HG02798 (cell line): ENCODE data around the gene FHL5.
"Not testable (repeated sequence)": the region's sequence is repeated elsewhere in the genome, so short reads cannot be mapped to it uniquely, and the experiment has no call there.

Experiments used
- ATAC-seq: cut with Tn5 transposase; IDR thresholded peaks from one replicate; pipeline ENCODE4 v1.9.1; 2021; ENCODE audit warnings: mild to moderate bottlenecking; ENCODE audit not compliant: unreplicated experiment, poor library complexity

The FHL5 gene, protein sequence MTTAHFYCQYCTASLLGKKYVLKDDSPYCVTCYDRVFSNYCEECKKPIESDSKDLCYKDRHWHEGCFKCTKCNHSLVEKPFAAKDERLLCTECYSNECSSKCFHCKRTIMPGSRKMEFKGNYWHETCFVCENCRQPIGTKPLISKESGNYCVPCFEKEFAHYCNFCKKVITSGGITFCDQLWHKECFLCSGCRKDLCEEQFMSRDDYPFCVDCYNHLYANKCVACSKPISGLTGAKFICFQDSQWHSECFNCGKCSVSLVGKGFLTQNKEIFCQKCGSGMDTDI

DNA sequence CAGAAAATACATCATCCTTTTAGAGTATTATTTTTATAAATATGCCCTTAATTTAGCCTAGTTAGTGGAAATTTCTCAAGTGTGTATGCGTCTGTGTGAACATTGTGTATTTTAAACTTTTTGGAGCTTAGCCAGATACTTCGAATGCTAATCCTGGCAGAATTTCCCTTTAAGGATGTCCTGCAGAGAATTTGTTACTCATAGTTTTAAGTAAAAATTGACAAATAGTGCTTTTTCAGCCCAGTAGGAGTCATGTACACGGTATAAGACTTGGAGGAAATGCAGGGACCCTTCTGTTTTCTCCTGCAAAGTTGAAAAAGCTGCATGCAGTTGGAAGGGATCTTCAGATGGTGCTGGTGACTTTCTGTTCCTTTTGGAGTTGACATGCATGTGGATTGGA is at the start of gene FHL5:
Gene FHL5, plus strand, starts transcription at position 243 of the 400 bp plus-strand sequence. CDS start 40,486 bp downstream, outside the sequence.
- ATAC-seq: no peak

GRCh38 chr6:96520171-96521115 is 42.5 kb upstream of the FHL5 start:
- no peak for ATAC-seq

- ATAC-seq: peak; percentile 19
Observed at GRCh38 chr6:96521306-96521643, 41.7 kb upstream of the FHL5 start.

- ATAC-seq: peak; percentile 98
Observed at GRCh38 chr6:96521644-96522464, 41.1 kb upstream of the FHL5 start, which contains the start of gene UFL1. Gene UFL1, plus strand, starts transcription at chr6:96521806. Its CDS starts 68 bp downstream, at chr6:96521874.

- ATAC-seq: peak; percentile 28
Observed at GRCh38 chr6:96522465-96523009, 40.4 kb upstream of the FHL5 start.

DNA sequence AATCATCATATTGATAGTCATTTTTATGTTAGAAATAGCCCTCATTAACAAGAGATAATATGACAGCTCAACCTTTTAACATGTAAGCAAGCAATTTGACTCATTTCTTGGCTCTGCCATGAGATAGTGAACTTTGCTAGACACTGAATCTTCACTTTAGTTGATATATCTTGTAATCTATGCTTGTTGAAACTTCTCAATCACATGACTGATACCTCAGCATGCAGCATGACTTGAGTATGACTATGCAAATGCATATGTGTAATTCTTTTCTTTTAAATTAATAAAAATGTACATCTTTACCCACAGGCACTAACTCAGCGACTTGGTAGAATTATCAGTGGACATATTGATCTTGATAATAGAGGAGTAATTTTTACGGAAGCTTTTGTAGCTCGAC is 34.7 kb upstream of the FHL5 start:
- ATAC-seq: no peak

DNA sequence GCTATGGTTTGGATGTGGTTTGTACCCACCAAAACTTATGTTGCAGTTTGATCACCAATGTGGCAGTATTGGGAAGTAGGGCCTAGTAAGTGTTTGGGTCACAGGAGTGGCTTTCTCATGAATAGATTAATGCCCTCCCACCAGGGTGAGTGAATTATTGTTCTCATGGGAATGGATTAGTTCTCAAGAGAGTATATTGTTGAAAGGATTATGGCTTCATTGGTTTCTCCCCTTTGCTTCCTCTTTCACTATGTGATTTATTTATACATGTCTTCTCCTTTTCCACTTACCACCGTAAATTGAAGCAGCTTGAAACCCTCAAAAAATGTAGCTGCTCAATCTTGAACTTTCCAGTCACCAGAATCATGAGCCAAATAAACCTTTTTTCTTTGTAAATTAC is 30.5 kb upstream of the FHL5 start:
- ATAC-seq: peak; percentile 30

GRCh38 chr6:96537726-96538125 is 25.2 kb upstream of the FHL5 start:
- ATAC-seq: no peak

DNA sequence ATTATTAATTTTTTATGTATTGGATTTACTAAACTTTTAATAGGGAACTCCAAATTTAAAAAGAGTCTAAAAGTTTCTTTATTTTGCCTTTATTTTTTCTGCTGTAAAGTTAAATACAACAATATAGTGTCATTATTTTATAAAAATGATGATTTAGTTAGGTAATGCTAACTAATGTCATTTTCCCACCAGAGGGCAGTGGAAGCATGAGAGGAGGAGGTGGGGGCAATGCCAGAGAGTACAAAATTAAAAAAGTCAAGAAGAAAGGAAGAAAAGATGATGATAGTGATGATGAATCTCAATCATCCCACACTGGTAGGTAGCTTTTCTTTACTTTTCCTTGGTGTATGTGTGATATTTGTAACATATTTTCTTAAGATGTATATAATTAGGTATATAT is 20.2 kb upstream of the FHL5 start:
- peak; percentile 41 for ATAC-seq

- ATAC-seq: no peak
Observed at GRCh38 chr6:96545882-96546281, 17.0 kb upstream of the FHL5 start.

GRCh38 chr6:96547654-96548053 is 15.3 kb upstream of the FHL5 start:
- no peak for ATAC-seq

- ATAC-seq: no peak
Observed at GRCh38 chr6:96554558-96554957, 8.4 kb upstream of the FHL5 start.

DNA sequence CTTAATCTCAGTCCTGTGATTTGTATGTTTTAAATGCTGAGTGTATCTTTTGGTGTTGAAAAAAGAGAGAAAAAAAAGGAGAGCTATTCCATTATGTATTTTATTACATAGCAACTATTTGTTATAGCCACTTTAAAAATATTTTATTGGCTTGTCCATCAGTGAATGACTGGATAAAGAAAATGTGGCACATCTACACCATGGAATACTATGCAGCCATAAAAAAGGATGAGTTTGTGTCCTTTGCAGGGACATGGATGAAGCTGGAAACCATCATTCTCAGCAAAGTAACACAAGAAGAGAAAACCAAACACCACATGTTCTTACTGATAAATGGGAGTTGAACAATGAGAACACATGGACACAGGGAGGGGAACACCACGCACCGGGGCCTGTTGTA is 3.2 kb upstream of the FHL5 start:
- ATAC-seq: not testable (repeated sequence)

DNA sequence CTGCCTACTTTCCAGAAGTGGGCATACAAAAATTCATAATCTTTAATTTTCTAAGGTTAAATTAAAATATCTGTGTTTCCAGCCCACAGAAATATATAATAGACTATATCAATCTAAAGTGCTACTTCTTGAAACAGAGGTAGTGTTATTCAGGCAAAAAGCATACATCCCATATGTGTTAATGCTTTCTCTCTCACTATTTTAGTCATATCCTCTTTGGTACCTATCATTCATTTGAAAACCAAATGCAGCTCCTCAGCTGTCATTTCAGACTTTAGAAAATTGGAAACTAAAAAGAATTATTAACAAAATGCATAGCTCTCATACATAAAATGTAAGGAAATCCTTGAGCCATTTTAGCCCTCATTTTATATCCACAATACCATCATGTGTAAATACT is 925 bp downstream of the FHL5 start:
- no peak for ATAC-seq

DNA sequence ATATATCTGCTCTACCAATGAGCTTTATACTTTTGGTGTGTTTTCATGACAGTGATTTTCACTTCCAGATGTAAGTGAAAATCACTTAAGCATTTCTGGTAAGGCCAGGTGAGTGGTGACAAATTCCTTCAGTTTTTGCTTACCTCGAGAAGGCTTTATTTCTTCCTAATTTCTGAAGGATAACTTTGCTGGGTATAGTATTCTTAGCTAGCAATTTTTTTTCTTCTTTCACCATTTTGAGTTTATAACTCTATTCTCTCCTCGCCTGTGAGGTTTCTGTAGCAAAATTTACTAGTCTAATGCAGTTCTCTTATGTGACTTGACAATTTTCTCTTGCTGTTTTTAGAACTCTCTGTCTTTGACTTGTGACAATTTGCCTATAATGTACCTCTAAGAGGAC is 7.1 kb downstream of the FHL5 start:
- no peak for ATAC-seq

DNA sequence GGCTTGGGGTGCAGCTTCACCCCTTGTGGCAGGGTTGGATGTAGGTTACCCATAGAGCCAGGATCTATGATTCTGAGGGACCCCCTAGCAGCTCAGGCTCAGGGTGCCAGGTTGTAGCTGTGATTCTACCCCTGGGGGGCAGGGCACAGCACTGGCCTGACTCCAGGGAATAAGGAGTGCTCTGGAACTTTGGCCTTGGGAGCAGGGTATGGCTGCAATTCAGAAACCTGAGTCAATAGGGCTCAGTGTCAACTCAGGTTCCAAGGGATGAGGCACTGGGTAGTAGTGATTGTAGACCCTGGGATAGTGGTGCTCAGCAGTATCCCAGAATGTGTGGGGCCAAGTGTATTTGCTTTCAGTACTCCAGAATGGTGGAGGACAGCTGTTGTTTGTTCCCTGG is 8.6 kb downstream of the FHL5 start:
- ATAC-seq: no peak

DNA sequence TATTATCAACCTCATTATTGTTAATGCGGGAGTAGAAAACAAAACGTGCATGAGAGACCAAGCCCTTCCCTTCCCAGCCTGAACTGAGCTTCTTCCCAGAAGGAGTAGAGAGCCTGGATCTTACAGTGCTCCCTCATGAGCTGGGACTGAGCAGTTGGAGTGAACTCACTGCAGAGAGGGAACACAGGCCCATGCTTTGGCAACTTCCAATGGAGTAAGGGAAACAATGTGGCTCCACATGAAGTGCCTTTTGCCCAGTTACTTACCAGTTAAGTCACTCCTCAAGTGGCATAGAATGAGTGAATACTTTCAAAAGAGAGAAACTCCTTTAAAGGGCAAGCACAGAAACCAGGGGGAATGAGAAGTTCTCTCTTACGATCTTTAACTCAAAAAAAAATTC is 12.4 kb downstream of the FHL5 start:
- no peak for ATAC-seq

- ATAC-seq: no peak
Observed at GRCh38 chr6:96576221-96576620, 13.3 kb downstream of the FHL5 start.

DNA sequence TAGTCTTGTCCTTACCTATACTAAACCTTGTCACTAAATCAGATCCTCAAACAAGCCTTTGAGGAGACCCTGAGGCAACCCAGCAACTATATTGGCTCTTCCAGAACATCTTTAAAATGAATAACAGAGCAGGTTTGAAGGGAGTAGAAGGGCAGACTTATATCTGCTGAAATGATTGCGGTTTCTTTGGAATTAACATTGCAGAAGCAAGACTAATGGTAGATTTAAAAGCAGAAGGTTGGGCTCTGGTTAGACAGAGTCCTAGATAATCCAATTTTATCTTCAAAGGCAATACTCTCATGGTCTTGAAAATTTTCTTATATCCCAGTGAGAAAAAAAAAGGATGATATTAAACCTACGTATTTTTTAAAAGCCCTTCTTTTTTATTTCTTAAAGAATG is 19.1 kb downstream of the FHL5 start:
- ATAC-seq: no peak

DNA sequence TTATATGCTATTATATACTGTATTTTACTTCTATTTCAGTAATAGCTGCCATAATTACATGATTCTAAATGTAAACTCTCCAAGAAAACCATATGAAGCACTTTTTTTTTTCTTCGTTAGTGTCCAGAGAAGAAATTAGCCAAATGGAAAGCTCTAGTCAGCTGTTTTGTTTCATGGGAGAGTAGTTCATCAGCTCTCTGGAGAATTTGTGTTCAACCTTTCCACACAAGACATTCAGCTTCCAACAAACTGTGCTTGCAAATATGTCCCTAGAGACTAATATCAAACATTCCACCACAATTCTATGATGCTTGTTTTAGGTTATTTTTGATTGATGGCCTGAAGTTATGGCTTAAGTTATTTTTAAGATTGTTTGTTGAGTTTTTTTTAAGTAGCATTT is 19.5 kb downstream of the FHL5 start:
- no peak for ATAC-seq
